BE2C (cell line): ENCODE data around the gene NFKBIL1.

Experiments used
- DNase-seq: peaks from one replicate; pipeline ENCODE4 v3.0.0-alpha.2; 2020
- H3K27me3 ChIP-seq: fragments of 250-450 bp; sonication (Bioruptor Pico); 2 replicates; pipeline ENCODE4 v1.5.1; 2020; ENCODE audit warnings: mild to moderate bottlenecking
- H3K36me3 ChIP-seq: fragments of 250-450 bp; sonication (Bioruptor Pico); 2 replicates; pipeline ENCODE4 v1.5.1; 2020; ENCODE audit warnings: mild to moderate bottlenecking
- H3K4me1 ChIP-seq: fragments of 250-450 bp; sonication (Bioruptor Pico); 2 replicates; pipeline ENCODE4 v1.5.1; 2020
- H3K4me3 ChIP-seq: 2 replicates; pipeline ENCODE4 v1.5.1; 2011; ENCODE audit warnings: low read depth, low read length
- H3K9me3 ChIP-seq: fragments of 250-450 bp; sonication (Bioruptor Pico); 2 replicates; pipeline ENCODE4 v1.5.1; 2020
- CTCF ChIP-seq: IDR thresholded peaks from 2 replicates; pipeline ENCODE4 v1.5.1; 2012; ENCODE audit warnings: mild to moderate bottlenecking, low read depth, low read length

NFKBIL1 gene

DNA sequence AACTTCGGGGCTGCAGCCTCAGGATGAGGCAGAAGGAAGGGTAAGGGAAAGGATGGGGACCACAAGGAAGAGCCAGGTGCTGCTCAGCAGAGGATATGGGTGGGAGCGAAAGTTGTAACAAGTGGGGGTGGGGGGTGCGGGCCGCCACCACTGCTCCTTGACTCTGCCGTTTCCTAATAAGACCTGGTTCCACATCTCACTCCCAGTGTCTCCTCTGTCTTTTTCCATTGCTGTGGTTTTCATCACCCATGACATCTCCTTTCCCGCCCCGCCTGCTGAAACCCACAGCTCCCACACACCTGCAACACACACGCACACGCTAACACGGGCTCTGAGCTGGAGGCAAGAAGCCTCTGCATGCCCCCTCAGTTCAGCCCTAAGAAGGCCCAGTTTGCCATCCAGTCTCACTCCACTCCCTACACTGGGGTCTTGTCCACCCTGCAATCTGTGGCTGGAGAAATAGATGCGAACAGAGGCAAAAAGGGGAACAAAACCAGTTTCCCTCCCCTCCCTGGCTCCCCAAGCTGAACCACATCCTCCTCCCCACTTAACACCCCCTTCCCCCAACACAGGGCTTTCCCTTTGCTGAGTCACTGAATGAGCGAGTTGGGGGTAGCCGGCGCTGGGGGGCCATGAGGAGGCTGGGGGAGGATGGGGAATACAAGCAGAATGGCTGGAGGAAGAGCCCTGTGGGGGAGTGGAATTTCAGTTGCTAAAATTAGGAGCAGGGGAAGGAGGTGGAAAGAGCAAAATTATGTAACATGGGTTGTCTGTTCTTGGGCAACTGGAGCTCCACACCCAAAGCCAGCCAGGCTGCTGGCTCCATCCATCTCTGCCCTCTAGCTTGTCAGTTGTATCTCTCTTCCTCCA lies 11.5 kb downstream of the NFKBIL1 start:
- H3K27me3 ChIP-seq = no peaks in the 10 kb centered on the region
- H3K36me3 ChIP-seq = peaks cover 21% of the 10 kb centered on the region
- DNase-seq = no peak
- H3K4me3 ChIP-seq = no peak overlapping the region
- TF ChIP-seq CTCF = no peak
- no peaks in the 10 kb centered on the region for H3K9me3 ChIP-seq
- peaks cover 4% of the 10 kb centered on the region for H3K4me1 ChIP-seq

- H3K4me1 ChIP-seq = peaks cover 4% of the 10 kb centered on the region
- no peak for DNase-seq
- no peaks in the 10 kb centered on the region for H3K27me3 ChIP-seq
- no peak overlapping the region for H3K4me3 ChIP-seq
- H3K9me3 ChIP-seq = no peaks in the 10 kb centered on the region
- TF ChIP-seq CTCF = no peak
- H3K36me3 ChIP-seq = peaks cover 21% of the 10 kb centered on the region
Observed at GRCh38 chr6:31559606-31559957, 12.2 kb downstream of the NFKBIL1 start.

DNA sequence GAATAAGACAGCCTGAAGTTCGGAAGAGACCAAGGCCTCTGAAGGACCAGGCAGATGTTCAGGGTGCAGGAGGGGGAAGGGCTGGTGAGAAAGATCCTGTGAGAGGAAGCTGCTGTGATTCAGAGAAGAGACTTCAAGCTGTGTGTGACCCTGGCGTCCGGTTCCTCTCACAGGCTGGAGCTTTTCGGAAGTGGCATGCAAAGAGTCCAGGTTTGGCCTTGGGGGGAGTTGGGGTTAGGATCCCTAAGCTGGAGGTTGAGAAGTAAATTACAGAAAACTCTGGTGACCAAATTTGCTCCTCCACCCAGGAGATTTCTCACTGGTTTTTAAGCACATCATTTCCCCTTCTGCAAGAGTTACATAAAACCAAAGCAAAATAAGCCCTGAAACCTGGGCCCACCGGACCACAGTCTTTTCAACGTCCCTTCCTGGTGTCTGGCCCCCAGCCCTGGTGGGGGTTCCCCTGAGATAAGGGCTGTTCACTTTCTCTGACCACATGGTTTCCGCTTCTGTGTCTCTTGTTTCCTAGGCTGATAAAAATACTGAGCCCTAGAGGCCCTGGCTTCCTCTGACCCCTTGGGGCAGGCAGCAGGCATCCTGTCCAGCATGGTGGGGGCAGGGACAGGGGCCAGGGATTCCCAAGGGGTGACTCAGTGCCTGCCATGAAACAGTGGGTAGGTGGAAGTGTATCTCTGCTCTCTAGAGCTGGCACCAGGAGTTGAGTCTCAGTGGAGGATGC lies 12.7 kb downstream of the NFKBIL1 start:
- Histone ChIP-seq H3K36me3 (peaks cover 21% of the 10 kb centered on the region), H3K4me1 (peaks cover 4% of the 10 kb centered on the region), H3K4me3 (no peak overlapping the region)

GRCh38 chr6:31560697-31561058 lies 13.3 kb downstream of the NFKBIL1 start:
- peaks cover 4% of the 10 kb centered on the region for H3K4me1 ChIP-seq
- no peak overlapping the region for H3K4me3 ChIP-seq
- peaks cover 21% of the 10 kb centered on the region for H3K36me3 ChIP-seq
- H3K27me3 ChIP-seq = no peaks in the 10 kb centered on the region
- no peak for TF ChIP-seq CTCF
- H3K9me3 ChIP-seq = no peaks in the 10 kb centered on the region
- DNase-seq = no peak

More for the DNA sequence above, 12.7 kb downstream of the NFKBIL1 start:
- DNase-seq = no peak
- H3K9me3 ChIP-seq = no peaks in the 10 kb centered on the region
- H3K27me3 ChIP-seq = no peaks in the 10 kb centered on the region
- TF ChIP-seq CTCF = no peak

GRCh38 chr6:31567531-31568370 lies 20.3 kb downstream of the NFKBIL1 start:
- no peak for TF ChIP-seq CTCF
- no peak for DNase-seq
- H3K4me1 ChIP-seq = no peaks in the 10 kb centered on the region
- no peaks in the 10 kb centered on the region; the same call in 1 of the 2 replicates for H3K27me3 ChIP-seq
- H3K9me3 ChIP-seq = no peaks in the 10 kb centered on the region
- no peak overlapping the region for H3K4me3 ChIP-seq
- H3K36me3 ChIP-seq = no peaks in the 10 kb centered on the region
